Measurements from ENCODE around the gene MIS18A. TPM values are rescaled to one million over a fixed set of nuclear protein-coding genes. Genes with fewer than 3 reads are reported as not detected.
A peak's percentile ranks its signal among the peaks of the same experiment; 100 is the strongest.

The MIS18A gene, protein sequence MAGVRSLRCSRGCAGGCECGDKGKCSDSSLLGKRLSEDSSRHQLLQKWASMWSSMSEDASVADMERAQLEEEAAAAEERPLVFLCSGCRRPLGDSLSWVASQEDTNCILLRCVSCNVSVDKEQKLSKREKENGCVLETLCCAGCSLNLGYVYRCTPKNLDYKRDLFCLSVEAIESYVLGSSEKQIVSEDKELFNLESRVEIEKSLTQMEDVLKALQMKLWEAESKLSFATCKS
- total RNA-seq (2013; cell fraction: nucleolus; rRNA removed), result 4.4 and 4.5 TPM in 2 replicates
- total RNA-seq (2014; rRNA removed) (19.7 and 22.4 TPM in 2 replicates), total RNA-seq (2014; rRNA removed; fragmentation: Illumina TruSeq; extraction: Trizol) (24.1 and 24.9 TPM in 2 replicates), total RNA-seq (2021) (24.7 and 26.2 TPM in 2 replicates), polyA plus RNA-seq (2011; rRNA removed) (23.2 and 32.7 TPM in 2 replicates), polyA plus RNA-seq (2014; fragmentation: Illumina TruSeq; extraction: Trizol) (28.5 and 44.3 TPM in 2 replicates), polyA plus RNA-seq (2014; fragmentation: Nextera tagmentation; extraction: Ambion mirVana) (10 to 100 TPM in 1 of 2 experiments, 1 to 10 TPM in 1; 6.5 to 21.4 TPM), polyA plus RNA-seq (2014; rRNA removed) (23.4 and 27.8 TPM in 2 replicates), polyA plus RNA-seq (2016; fragmentation: Nextera tagmentation; extraction: Ambion mirVana) (10 to 100 TPM; 45.8 to 48.9 TPM), polyA minus RNA-seq (2011; rRNA and poly(A)+ RNA removed) (6.1 and 6.3 TPM in 2 replicates), Bru-seq, nascent RNA (percentile 62 among the genes with signal in this experiment), BruChase-seq, experiment 1, labeled RNA remaining after a 6-hour chase (percentile 71 among the genes with signal in this experiment), BruChase-seq, experiment 2, labeled RNA remaining after a 2-hour chase (percentile 70 among the genes with signal in this experiment)
- 7.9 TPM for polyA plus RNA-seq (2011; ENCODE audit: low read depth)
- polyA plus RNA-seq (2011; cell fraction: cytosol; rRNA removed), result 17.1 and 25.8 TPM in 2 replicates
- polyA plus RNA-seq (2011; cell fraction: nucleus; rRNA removed), result 6.5 and 8.9 TPM in 2 replicates
- polyA plus RNA-seq (2012), result 14.4 and 16.4 TPM in 2 replicates
- 2.7 and 4.4 TPM in 2 replicates for polyA minus RNA-seq (2011; cell fraction: cytosol; rRNA and poly(A)+ RNA removed)
- polyA minus RNA-seq (2011; cell fraction: nucleus; rRNA and poly(A)+ RNA removed), result 2.1 and 4.3 TPM in 2 replicates
- long read RNA-seq, experiment 1, transcript MIS18A-201 (5 exons, 1,575 nt), result major isoform, 45 of 46 reads
- long read RNA-seq, experiment 1, partial matches to known transcripts, result 0 of 46 reads
- long read RNA-seq, experiment 1, other reads (novel, unspliced or antisense), result 1 of 46 reads
- long read RNA-seq, experiment 2, transcript MIS18A-201 (5 exons, 1,575 nt), result major isoform, 102 of 107 reads
- long read RNA-seq, experiment 2, partial matches to known transcripts, result 4 of 107 reads
- long read RNA-seq, experiment 2, other reads (novel, unspliced or antisense), result 1 of 107 reads

DNA sequence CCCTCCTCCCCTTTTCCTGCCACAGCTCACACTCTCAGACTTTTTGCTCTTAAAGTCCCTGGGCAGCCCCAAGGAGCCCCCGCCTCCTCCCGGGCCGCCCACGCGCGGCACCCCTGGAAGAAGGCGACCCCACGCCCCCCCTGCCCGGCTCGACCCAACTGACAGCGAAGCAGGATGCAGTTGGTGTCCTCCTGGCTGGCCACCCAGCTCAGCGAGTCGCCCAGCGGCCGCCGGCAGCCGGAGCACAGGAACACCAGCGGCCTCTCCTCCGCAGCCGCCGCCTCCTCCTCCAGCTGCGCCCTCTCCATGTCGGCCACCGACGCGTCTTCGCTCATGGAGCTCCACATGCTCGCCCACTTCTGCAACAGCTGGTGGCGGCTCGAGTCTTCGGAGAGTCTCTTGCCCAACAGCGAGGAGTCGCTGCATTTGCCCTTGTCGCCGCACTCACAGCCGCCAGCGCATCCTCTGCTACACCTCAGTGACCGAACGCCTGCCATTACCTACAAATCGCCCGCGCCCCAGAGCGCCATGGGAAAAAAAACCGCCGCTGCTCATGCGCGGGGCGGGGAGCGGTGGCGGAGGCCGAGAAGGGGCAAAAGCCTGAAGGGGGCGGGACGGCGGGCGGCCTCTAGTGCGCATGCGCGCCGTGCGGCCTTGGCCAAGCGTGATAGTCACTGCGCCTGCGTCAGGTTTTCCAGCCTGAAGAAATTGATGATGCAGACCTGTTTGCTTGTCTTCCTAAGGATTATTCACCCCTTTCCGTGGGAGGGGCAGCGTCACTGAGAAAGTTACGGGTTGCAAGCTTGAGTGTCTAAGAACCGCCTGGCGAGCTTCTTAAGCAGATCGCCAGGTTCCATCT, at the start of gene MIS18A:
MIS18A (minus strand) TSS at position 532 of the 859 bp plus-strand sequence; CDS start at position 497, 35 bp downstream.
- H3K79me2 ChIP-seq (ENCODE audit: control insufficient read depth, insufficient read depth, low read length), result peaks cover 14% of the 10 kb centered on the region
- ATAC-seq (peak; percentile 99), DNase-seq (ENCODE audit: low read depth, low spot score) (peak; percentile 73), FAIRE-seq (peak; percentile 97)
- H3K9ac ChIP-seq (ENCODE audit: control insufficient read depth, insufficient read depth, low read length), result peak within 1 kb of the TSS; percentile 92
- no TSS peak for BruUV-seq (replicated peaks)
- peak within 1 kb of the TSS; percentile 99 for H2AFZ ChIP-seq (ENCODE audit: control insufficient read depth, low read depth, low read length)
- H3K4me3 ChIP-seq, result peak within 1 kb of the TSS; percentile 68
- ChIA-PET SMC1A (ENCODE audit: uncharacterized antibody, unreplicated experiment) (no interaction called here), CTCF (interaction anchor here (0.6 kb wide), 1 partner anchor 268 kb away, joined by 3 read pairs; no protein-coding TSS in a partner anchor), RAD21 (ENCODE audit: unreplicated experiment) (interaction anchor here (1.0 kb wide), 1 partner anchor 545 kb away, joined by 3 read pairs; no protein-coding TSS in a partner anchor), POLR2A (interaction anchor here (1.5 kb wide), 1 partner anchor 9 kb away, joined by 4 read pairs; no protein-coding TSS in a partner anchor)
- H3K4me1 ChIP-seq (ENCODE audit: control insufficient read depth, insufficient read depth, low read length), result peaks cover 5% of the 10 kb centered on the region; the same call in 1 of the 2 replicates
- H3K9me3 ChIP-seq (replicated peaks; ENCODE audit: control insufficient read depth, insufficient read depth, low read length), result no peaks in the 10 kb centered on the region
- H4K20me1 ChIP-seq (ENCODE audit: control insufficient read depth, insufficient read depth), result no peaks in the 10 kb centered on the region
- intact Hi-C loops (cut with micrococcal nuclease; ENCODE audit: unreplicated experiment), result no loop called here
- WGBS (ENCODE audit: insufficient coverage, insufficient replicate concordance, low lambda C conversion rate, missing lambda C conversion rate), result 2% methylated on average over 56 of the region's 69 CpGs
- no peaks in the 10 kb centered on the region for H3K27me3 ChIP-seq (replicated peaks in 1 of 2; ENCODE audit: control insufficient read depth in 2 of 2, insufficient read depth in 2 of 2, low read length in 1 of 2)
- H3K27ac ChIP-seq (ENCODE audit: control insufficient read depth, insufficient read depth), result peak within 1 kb of the TSS; percentile 68
- H3K36me3 ChIP-seq (ENCODE audit: control insufficient read depth in 2 of 2, insufficient read depth in 2 of 2, low read length in 1 of 2), result peaks cover 0 to 1% of the 10 kb centered on the region in 2 experiments; a peak in 1 of 4 replicates
- peak within 1 kb of the TSS; percentile 93 for H3K4me2 ChIP-seq (ENCODE audit: control insufficient read depth, insufficient read depth)
- in situ Hi-C loops (cut with MboI), result no loop called here
- no peak for TF ChIP-seq FOS (IDR thresholded peaks at IDR 0.05; ENCODE audit: borderline replicate concordance, extremely low read depth, insufficient read length)
- TF ChIP-seq ZNF217 (IDR thresholded peaks at IDR 0.05), result no peak
- TF ChIP-seq, protein P1, sequence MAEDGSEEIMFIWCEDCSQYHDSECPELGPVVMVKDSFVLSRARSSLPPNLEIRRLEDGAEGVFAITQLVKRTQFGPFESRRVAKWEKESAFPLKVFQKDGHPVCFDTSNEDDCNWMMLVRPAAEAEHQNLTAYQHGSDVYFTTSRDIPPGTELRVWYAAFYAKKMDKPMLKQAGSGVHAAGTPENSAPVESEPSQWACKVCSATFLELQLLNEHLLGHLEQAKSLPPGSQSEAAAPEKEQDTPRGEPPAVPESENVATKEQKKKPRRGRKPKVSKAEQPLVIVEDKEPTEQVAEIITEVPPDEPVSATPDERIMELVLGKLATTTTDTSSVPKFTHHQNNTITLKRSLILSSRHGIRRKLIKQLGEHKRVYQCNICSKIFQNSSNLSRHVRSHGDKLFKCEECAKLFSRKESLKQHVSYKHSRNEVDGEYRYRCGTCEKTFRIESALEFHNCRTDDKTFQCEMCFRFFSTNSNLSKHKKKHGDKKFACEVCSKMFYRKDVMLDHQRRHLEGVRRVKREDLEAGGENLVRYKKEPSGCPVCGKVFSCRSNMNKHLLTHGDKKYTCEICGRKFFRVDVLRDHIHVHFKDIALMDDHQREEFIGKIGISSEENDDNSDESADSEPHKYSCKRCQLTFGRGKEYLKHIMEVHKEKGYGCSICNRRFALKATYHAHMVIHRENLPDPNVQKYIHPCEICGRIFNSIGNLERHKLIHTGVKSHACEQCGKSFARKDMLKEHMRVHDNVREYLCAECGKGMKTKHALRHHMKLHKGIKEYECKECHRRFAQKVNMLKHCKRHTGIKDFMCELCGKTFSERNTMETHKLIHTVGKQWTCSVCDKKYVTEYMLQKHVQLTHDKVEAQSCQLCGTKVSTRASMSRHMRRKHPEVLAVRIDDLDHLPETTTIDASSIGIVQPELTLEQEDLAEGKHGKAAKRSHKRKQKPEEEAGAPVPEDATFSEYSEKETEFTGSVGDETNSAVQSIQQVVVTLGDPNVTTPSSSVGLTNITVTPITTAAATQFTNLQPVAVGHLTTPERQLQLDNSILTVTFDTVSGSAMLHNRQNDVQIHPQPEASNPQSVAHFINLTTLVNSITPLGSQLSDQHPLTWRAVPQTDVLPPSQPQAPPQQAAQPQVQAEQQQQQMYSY (CRISPR knock-in tag; IDR thresholded peaks at IDR 0.05), result no peak
- TF ChIP-seq SUZ12 (IDR thresholded peaks at IDR 0.05; ENCODE audit: unreplicated experiment), result no peak
- TF ChIP-seq POLR2A (IDR thresholded peaks at IDR 0.05; ENCODE audit: low read depth, low read length), result peak; percentile 89
- TF ChIP-seq MXI1 (IDR thresholded peaks at IDR 0.05; ENCODE audit: low read depth, low read length), result peak; percentile 85
- TF ChIP-seq, protein P2, sequence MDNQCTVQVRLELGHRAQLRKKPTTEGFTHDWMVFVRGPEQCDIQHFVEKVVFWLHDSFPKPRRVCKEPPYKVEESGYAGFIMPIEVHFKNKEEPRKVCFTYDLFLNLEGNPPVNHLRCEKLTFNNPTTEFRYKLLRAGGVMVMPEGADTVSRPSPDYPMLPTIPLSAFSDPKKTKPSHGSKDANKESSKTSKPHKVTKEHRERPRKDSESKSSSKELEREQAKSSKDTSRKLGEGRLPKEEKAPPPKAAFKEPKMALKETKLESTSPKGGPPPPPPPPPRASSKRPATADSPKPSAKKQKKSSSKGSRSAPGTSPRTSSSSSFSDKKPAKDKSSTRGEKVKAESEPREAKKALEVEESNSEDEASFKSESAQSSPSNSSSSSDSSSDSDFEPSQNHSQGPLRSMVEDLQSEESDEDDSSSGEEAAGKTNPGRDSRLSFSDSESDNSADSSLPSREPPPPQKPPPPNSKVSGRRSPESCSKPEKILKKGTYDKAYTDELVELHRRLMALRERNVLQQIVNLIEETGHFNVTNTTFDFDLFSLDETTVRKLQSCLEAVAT (IDR thresholded peaks at IDR 0.05), result 0 out of 2 replicates have a peak, but pooled peaks have one; percentile 29
- no peak for TF ChIP-seq HDGF (IDR thresholded peaks at IDR 0.05)
- no peak for TF ChIP-seq RFX5 (IDR thresholded peaks at IDR 0.05; ENCODE audit: low read depth, low read length)
- TF ChIP-seq, protein P3, sequence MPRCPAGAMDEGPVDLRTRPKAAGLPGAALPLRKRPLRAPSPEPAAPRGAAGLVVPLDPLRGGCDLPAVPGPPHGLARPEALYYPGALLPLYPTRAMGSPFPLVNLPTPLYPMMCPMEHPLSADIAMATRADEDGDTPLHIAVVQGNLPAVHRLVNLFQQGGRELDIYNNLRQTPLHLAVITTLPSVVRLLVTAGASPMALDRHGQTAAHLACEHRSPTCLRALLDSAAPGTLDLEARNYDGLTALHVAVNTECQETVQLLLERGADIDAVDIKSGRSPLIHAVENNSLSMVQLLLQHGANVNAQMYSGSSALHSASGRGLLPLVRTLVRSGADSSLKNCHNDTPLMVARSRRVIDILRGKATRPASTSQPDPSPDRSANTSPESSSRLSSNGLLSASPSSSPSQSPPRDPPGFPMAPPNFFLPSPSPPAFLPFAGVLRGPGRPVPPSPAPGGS (IDR thresholded peaks at IDR 0.05; ENCODE audit: borderline replicate concordance, insufficient read depth, low read depth, low read length, poor library complexity, severe bottlenecking), result no peak
